Neutrophil (primary cell): ENCODE results near the gene PRDX6.

ENCODE experiments used
- H3K27ac ChIP-seq: fragments of 200-600 bp; sonication (generic); 2 replicates; pipeline ENCODE4 v1.5.1; 2016; ENCODE audit warnings: mild to moderate bottlenecking, moderate library complexity
- H3K27me3 ChIP-seq: fragments of 200-600 bp; sonication (generic); 2 replicates; pipeline ENCODE4 v1.6.0; 2016; ENCODE audit warnings: mild to moderate bottlenecking
- H3K36me3 ChIP-seq: fragments of 200-600 bp; sonication (generic); 2 replicates; pipeline ENCODE4 v1.5.1; 2017
- H3K4me1 ChIP-seq, 2 experiments: fragments of 200-600 bp in 1 of 2; sonication (generic) in 1 of 2; 1 replicate in 1 of 2; 2 replicates in 1 of 2; pipeline versions ENCODE4 v1.5.1 to v1.6.1; 2013 to 2016; ENCODE audit warnings: low read depth in 1 of 2, low read length in 1 of 2, mild to moderate bottlenecking in 1 of 2, moderate library complexity in 1 of 2; ENCODE audit not compliant: control insufficient read depth in 1 of 2, insufficient read depth in 1 of 2
- H3K4me3 ChIP-seq, 2 experiments: fragments of 200-600 bp in 1 of 2; sonication (generic) in 1 of 2; 1 replicate in 1 of 2; 2 replicates in 1 of 2; pipeline ENCODE4 v1.5.1; 2013 to 2016; ENCODE audit warnings: low read depth in 1 of 2, low read length in 1 of 2, mild to moderate bottlenecking in 1 of 2, moderate library complexity in 1 of 2
- H3K9me3 ChIP-seq: fragments of 200-600 bp; sonication (generic); 2 replicates; pipeline ENCODE4 v1.5.1; 2016
- CTCF ChIP-seq: fragments of 200-600 bp; sonication (generic); IDR thresholded peaks from 2 replicates; pipeline ENCODE4 v1.5.1; 2016; ENCODE audit warnings: antibody characterized with exemption

Gene PRDX6

GRCh38 chr1:173503391-173503790, 26.3 kb downstream of the PRDX6 start:
- no peaks in the 10 kb centered on the region for H3K36me3 ChIP-seq
- H3K4me3 ChIP-seq, result no peak overlapping the region
- H3K27ac ChIP-seq, result no peak overlapping the region
- no peaks in the 10 kb centered on the region for H3K4me1 ChIP-seq
- no peak for TF ChIP-seq CTCF
- H3K27me3 ChIP-seq, result no peaks in the 10 kb centered on the region
- H3K9me3 ChIP-seq, result no peaks in the 10 kb centered on the region

DNA sequence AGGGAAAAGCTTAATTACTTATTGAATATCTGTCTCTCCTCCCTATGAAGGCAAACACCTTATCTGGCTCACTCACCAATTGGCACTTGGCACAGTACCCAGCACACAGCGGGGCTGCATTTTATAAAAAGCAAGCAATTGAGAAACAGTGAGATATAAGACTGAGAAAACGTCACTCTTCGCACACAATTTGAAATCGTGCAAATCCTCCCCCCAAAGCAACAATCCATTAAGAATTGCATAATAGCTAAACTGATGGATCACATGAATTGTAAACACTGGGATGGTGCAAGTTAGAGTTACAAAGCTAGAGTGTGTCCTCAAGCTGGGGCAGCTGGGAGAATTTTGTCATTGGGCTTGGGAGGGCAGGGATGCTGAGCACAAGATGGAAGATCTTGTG, 27.1 kb downstream of the PRDX6 start:
- H3K9me3 ChIP-seq, result no peaks in the 10 kb centered on the region
- H3K4me1 ChIP-seq, result no peaks in the 10 kb centered on the region
- H3K36me3 ChIP-seq, result no peaks in the 10 kb centered on the region
- H3K27ac ChIP-seq, result no peak overlapping the region
- no peak overlapping the region for H3K4me3 ChIP-seq
- H3K27me3 ChIP-seq, result no peaks in the 10 kb centered on the region
- TF ChIP-seq CTCF, result no peak

DNA sequence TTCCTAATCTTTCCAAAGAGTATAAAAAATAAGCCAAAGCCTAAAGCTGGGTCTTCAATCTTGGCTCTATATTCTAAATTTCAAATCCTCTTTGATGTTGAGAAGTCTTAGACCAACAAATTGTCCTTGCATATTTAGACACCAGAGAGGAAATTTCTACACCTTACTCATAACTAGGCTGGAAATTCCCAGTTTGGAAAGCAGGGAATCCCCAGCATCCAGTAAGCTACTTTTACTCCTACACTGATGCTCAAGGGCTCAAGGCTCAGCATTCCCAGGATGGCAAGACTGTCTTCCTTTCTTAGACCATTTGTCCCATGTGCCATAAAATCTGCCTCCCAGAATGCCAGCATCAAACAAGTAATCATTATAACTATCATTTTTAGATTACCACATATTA, 28.3 kb downstream of the PRDX6 start:
- Histone ChIP-seq H3K9me3 (no peaks in the 10 kb centered on the region), H3K36me3 (no peaks in the 10 kb centered on the region), H3K27me3 (no peaks in the 10 kb centered on the region), H3K4me1 (no peaks in the 10 kb centered on the region), H3K4me3 (no peak overlapping the region), H3K27ac (no peak overlapping the region)
- TF ChIP-seq CTCF, result no peak

DNA sequence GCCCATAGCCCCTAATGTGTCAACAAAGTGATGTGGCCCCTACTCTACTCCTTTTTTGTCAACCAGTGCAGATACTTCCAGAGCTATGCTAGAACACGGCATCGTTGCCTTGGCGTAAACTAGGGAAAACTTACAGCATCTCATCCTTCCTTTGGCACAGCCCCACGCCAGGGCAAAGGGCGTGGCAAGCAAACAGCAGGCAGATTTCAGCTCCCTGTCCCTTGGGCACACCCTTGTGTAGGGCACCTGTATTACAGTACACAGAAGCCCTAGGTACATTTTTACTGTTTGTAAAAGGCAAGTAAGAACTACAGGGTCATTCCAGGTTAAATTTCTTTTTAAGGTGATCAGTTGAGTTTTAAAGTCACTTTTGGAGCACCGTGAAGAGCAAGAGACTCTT, 29.3 kb downstream of the PRDX6 start:
- no peak for TF ChIP-seq CTCF
- H3K36me3 ChIP-seq, result no peaks in the 10 kb centered on the region
- H3K27me3 ChIP-seq, result no peaks in the 10 kb centered on the region
- H3K4me3 ChIP-seq, result no peak overlapping the region
- no peaks in the 10 kb centered on the region for H3K4me1 ChIP-seq
- H3K9me3 ChIP-seq, result no peaks in the 10 kb centered on the region
- H3K27ac ChIP-seq, result no peak overlapping the region

DNA sequence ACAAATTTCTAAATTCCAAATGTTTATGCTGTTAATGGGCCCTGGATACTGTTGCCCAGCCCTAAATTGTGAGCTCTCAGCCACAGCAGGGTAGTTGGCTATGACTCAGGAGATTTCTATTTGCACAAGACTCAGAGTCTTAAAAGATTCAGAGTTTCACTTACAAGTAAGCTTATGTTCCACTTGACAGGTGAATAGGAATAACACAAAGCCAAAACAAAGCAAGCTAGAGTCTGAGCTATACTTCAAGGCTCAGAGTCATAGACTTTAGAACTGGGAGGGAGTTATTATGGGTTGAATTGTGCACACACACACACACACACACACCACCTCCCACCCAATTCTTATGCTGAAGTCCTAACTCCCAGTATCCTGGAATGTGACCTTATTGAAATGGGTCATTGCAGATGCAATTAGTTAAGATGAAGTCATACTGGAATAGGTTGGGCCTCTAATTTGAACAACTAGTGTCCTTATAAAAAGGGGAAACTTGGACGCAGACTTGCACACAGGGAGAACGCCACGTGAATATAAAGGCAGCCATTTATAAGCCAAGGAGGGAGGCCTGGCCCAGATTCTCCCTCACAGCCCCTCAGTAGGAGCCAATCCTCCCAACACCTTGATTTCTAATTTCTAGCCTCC, 30.2 kb downstream of the PRDX6 start:
- no peaks in the 10 kb centered on the region for H3K4me1 ChIP-seq
- H3K4me3 ChIP-seq, result no peak overlapping the region
- no peaks in the 10 kb centered on the region for H3K27me3 ChIP-seq
- H3K36me3 ChIP-seq, result no peaks in the 10 kb centered on the region
- H3K9me3 ChIP-seq, result no peaks in the 10 kb centered on the region
- no peak for TF ChIP-seq CTCF
- no peak overlapping the region for H3K27ac ChIP-seq

DNA sequence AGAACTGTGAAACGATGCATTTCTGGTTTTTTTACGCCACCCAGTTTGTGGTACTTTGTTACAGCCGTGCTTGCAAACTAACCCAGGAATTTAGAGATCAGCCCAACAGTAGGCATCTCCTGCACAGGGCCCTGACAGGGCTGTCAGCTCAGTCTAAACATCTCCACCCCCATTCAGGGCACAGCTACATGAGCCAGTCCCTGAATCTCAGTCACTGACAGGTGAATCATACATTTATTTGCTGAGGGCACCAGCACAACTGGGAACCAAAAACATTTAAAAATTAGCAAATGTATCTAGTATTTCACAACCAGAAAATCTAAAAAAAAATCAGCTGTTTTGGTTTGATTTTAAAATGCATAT, 30.7 kb downstream of the PRDX6 start:
- Histone ChIP-seq H3K4me1 (no peaks in the 10 kb centered on the region), H3K36me3 (no peaks in the 10 kb centered on the region), H3K4me3 (no peak overlapping the region), H3K27me3 (no peaks in the 10 kb centered on the region), H3K27ac (no peak overlapping the region), H3K9me3 (no peaks in the 10 kb centered on the region)
- no peak for TF ChIP-seq CTCF
